Right lung (tissue), 5 donors: ENCODE data around the gene XRN2. TPM values are rescaled to one million over a fixed set of nuclear protein-coding genes. Genes with fewer than 3 reads are reported as not detected.
"Not testable (repeated sequence)": the region's sequence is repeated elsewhere in the genome, so short reads cannot be mapped to it uniquely, and the experiment has no call there.

Experiments
- DNase-seq, 2 donors: peaks; one replicate each; pipeline ENCODE4 v3.0.0-alpha.2; 2013
- polyA plus RNA-seq, 5 donors: library from polyadenylated mRNA; unstranded; fragments of 120-200 nt; gene quantifications; one replicate each; pipeline versions ENCODE4 v1.2.1 to v1.2.3, GENCODE V29; 2013; ENCODE audit warnings: inconsistent platforms in 1 of 5, low replicate concordance in 1 of 5; ENCODE audit not compliant: insufficient read length in 5 of 5, insufficient read depth in 1 of 5

XRN2 gene
- polyA plus RNA-seq, 5 donors: 69.5 to 93.7 (median 80.0) TPM

DNA sequence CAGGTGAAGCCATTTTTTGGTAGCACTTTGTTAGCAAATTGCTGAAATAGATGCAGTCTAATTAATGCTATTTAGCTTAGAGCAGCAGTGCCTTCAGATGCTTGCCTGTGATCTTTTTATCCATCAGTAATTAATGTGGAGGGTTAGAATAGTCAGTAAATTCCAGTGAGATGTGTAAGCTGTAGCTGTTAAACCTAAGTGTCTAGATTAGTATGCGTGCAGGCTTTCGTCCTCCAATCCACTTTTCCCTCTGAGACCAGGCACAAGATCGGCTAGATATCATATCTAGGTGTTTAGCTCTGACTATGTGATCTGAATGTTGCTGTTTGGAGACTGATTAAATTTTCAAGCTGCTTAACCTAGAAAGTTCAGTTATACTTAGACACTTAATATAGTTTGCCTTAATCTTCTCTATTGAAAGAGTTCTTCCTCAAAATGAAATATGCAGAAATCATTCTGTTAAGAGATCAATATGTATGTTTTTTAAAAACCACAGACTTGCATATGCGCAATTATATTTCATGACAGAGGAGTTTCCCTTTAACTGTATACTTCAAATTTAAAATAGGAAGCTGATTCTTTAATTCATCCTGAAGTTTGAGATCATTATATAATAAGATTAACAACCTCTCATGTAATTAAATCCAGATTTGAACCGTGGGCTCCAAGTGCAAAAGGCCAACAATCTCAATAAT, 41.2 kb downstream of the XRN2 start:
- no peak for DNase-seq

- DNase-seq: no peak
Measured at GRCh38 chr20:21344961-21345360, 41.8 kb downstream of the XRN2 start.

DNA sequence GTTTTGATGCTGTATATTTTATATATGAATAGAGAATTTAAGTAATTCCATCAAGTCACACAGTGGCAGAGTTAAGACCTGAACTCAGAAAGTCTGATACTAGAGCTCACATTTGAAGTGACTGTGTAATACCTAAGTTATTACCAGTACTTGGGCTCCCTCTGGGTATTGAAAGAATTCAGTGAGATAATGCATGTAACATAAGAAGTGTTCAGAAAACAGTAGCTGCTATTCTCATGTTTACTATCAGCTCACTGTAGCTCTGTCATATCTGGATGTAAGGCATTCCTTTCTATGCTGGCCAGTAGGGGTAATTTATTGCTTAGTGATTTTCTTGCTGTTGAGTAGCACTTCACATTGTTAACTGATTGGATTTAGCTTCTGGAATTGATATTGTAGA, 49.6 kb downstream of the XRN2 start:
- DNase-seq: no peak

GRCh38 chr20:21353236-21353635, 50.1 kb downstream of the XRN2 start:
- DNase-seq: no peak

GRCh38 chr20:21355981-21356380, 52.9 kb downstream of the XRN2 start:
- DNase-seq: no peak

DNA sequence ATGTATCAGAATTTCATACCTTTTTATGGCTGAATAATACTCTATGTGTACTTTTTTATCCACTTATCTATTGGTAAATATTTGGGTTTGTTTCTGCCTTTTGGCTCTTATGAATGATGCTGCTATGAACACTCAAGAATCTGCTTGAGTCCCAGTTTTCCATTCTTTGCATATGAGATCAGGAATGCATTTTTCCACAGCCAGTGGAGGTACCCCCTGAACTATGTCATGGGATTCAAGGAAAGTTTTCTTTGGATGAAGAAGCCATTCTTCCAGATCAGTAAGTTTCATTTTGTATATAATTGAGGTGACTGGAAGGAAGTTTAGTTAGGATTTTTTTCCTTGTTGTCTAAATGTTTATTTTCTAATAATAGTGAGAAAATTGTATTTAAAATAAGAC, 53.3 kb downstream of the XRN2 start:
- DNase-seq: no peak

GRCh38 chr20:21357844-21358243, 54.7 kb downstream of the XRN2 start:
- no peak for DNase-seq

DNA sequence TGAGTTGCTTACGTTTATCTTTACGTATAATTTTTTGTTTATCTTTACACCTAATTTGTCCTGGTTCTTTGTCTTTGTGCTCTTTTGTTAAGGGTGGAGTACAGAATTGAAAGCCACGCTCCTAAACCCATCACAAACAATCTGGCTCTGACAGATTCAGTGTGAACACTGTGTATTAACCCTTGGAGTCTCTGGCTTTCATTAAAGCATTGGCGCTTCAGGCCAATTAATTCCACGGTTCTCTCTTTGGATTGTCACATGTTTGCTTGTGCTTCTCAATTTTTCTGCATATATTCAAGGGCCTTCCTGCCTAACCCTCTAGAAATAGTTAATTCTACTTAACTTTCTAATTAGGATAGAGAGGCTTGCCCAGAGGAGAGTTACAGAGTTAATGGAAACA, 55.6 kb downstream of the XRN2 start:
- no peak for DNase-seq

GRCh38 chr20:21360705-21361104, 57.6 kb downstream of the XRN2 start:
- DNase-seq: no peak

DNA sequence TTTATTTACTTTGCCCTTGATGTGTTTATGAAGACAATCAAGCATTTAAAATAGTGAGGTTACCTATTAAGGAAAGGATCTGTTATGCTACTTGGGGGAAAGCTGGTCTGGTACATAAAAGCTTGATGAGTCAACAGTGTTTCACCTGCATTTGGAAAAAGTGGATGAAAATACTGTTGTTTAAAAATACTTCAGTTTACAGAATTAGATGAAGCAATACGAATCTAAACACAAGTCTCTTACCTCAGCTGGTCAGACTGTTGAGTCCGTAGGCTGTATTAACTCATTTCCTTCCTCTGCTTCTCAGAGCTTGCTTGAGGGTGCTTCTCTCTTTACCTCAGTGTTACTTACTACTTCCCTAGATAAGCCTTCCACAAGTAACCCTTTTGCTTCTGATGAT, 58.1 kb downstream of the XRN2 start:
- DNase-seq: no peak

DNA sequence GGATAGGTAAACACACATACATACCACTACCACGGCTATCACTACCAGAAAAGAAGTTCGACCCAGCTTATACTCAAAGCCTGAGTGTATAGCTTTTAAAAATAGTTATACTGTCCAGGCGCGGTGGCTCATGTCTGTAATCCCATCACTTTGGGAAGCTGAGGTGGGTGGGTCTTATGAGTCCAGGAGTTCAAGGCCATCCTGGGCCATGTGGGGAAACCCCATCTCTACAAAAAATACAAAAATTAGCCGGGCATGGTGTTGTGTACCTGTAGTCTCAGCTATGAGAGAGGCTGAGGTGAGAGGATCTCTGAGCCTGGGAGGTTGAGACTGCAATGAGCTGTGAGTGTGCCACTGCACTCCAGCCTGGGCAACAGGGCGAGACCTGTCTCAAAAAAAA, 61.3 kb downstream of the XRN2 start:
- DNase-seq: no peak

DNA sequence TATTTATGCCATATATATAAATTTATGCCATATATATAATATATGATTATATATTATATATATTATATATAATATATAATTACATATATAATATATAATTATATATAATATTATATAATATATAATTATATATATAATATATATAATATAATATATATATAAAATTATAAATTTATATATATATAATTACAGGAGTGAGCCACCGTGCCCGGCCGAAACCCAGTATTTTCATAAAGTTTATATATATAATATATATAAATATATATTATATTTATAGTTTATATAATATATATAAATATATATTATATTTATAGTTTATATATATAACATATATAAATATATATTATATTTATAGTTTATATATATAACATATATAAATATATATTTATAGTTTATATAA, 62.6 kb downstream of the XRN2 start:
- no peak for DNase-seq

GRCh38 chr20:21366273-21366672, 63.1 kb downstream of the XRN2 start:
- not testable (repeated sequence) for DNase-seq

- DNase-seq: no peak
Measured at GRCh38 chr20:21368791-21369190, 65.7 kb downstream of the XRN2 start.

GRCh38 chr20:21371193-21371592, 68.1 kb downstream of the XRN2 start:
- no peak for DNase-seq

- DNase-seq: no peak
Measured at GRCh38 chr20:21372016-21372415, 68.9 kb downstream of the XRN2 start.

DNA sequence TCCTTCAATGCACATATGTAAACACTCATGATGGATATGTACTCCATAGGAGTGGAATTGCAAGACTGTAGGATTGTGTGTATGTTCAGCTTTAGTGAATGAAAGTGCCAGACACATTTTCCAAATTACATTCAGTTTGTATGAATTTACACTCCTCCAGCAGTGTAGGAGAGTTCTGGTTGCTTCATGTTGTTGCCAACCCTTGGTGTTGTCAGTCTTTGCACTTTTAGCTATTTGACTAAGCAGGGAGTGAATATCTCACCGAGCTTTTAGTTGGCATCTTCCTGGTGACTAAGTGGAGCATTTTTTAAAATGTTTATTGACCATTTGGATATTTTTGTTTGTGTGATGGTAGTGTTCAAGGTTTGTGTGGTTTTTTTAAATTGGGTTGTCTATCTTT, 70.3 kb downstream of the XRN2 start:
- no peak for DNase-seq

DNA sequence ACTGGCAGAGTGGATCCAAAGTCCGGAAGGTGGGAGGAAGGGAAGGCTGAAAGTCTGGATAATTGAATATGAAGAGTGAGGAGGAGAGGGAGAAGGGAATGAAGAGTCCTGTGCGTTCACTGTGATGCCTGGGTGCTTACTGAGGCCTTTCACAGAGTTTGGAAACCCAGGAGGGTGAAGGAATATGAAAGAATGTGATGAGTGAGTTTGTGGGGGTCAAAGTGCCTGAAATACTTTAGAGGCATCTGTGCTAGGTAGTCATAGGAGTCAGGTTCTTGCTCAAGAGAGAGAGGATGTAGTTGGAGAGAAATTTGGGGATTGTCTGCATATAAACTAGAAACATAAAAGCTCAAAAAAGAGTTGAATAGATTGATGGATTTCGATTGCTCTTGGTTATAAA, 73.5 kb downstream of the XRN2 start:
- no peak for DNase-seq

DNA sequence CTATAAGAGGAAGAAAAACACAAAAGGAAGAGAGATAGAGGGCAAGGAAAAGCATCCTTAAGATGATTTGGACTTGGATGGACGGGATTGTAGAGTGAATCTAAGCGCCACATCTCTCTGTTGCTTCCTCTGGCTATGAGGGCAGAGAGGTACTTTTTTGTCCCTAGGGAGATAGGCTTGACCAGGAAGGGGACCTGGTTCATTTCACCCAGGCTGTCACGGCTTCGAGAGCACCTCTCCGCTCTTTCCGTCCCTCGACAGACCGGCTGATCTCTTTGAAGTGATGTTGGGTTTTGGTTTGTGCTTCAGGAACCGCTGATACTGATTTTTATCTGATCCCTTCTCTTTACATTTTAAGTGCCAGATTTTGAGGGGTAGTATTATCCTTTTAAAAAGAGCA, 74.6 kb downstream of the XRN2 start:
- no peak for DNase-seq

DNA sequence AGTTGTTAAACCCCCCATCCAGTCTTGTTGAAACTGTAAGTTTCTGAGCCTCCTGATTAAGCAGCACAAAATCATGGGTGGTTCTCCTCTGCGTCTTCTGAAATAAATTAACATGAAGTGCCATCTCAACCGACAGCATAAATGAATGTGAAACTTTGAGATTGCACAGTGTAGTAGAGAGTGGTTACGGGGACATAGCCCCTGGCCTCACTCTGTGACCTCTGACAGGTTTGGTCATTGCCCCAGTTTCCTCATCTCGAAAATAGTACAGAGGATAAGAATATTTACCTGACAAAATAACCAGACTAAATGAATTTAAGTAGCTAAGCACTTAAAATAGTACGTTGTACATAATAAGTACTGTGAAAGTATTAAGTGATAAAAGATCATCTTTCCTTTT, 75.1 kb downstream of the XRN2 start:
- no peak for DNase-seq

DNA sequence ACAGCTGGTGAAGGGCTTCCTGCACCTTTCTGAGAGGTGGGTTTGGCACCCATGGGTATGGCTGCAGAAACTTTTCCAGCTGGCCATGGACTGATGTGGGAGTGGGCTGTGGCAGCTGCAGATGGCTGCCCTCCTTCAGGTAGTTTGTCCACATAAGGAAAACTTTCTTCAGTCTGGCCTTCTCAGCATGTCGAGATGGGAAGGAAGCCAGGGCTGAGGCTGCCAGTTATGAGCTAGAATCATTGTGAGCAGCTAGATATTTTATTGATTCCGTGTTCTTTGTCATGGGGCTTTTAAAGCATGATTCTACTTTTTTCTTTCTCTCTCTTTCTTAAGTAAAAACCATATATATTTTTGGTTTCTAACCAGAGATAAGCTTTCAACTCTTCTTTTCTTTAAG, 77.6 kb downstream of the XRN2 start:
- DNase-seq: no peak

GRCh38 chr20:21381619-21382018, 78.5 kb downstream of the XRN2 start:
- no peak for DNase-seq

- DNase-seq: no peak
Measured at GRCh38 chr20:21384308-21384892, 81.3 kb downstream of the XRN2 start.

DNA sequence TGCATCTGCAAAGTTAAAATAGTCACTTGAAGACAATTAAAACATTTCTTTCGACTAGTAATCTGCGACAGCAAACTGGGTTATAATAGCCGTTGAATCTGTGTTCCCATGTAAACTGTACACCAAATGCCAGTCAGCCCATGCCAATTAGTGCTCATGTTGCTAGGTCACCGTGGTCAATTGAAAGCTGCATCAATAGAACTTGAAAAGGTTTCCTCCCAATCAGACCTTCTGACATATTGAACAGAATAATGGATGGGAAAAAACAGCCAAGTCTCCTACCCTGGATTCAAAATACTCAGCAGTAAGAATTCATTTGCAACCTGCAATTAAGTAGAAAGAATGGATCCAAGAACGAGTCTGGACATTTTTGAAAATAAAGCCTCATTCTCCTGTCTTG, 83.0 kb downstream of the XRN2 start:
- no peak for DNase-seq
